ENCODE measurements around the gene RPP40. TPM values are rescaled to one million over a fixed set of nuclear protein-coding genes. Genes with fewer than 3 reads are reported as not detected.

Gene RPP40
- total and polyA plus RNA-seq, 9 of the 15 experiments (the other 6 are each of a cell fraction or from before 2014, with no cell fraction given), result 22.6 to 114 (median 39.0) TPM

DNA sequence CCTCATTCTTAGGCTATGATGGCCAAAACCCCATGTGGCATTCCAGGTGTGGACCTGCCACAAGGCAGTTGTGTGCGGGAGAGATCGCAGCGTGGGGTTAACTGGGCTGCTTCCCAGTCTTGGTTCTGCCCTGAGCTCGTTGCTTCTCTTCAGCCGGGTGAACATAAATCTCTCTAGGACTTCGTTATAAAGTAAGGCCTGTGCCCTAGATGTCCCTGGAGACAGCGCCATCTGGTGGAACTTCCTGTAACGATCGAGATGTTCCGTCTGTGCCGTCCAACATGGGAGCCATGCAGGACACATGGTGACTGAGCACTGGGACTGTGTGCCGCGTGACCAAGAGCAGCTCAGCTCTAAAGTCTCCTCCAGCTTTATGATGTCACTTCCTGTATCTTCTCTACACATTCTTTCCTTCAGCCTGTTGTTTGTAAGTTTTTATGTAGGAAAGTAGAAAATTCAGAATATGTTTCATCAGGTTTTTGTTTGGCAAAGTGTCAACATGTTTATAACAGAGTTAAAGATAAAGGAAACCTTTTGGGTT is 26.8 kb upstream of the RPP40 start (continued):
- TF ChIP-seq ADNP (tag; IDR thresholded peaks at IDR 0.05) (no peak), BCOR (IDR thresholded peaks at IDR 0.05) (no peak), ILF3 (IDR thresholded peaks at IDR 0.05; ENCODE audit: borderline replicate concordance) (no peak), ZNF507 (tag; conservative IDR thresholded peaks at IDR 0.05) (no peak), NFIC (IDR thresholded peaks at IDR 0.05) (peak; percentile 79), PRMT5 (CRISPR knock-in tag; IDR thresholded peaks at IDR 0.05) (no peak), CHCHD3 (CRISPR knock-in tag; IDR thresholded peaks at IDR 0.05) (no peak)
- TF ChIP-seq, protein P1, sequence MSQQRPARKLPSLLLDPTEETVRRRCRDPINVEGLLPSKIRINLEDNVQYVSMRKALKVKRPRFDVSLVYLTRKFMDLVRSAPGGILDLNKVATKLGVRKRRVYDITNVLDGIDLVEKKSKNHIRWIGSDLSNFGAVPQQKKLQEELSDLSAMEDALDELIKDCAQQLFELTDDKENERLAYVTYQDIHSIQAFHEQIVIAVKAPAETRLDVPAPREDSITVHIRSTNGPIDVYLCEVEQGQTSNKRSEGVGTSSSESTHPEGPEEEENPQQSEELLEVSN (IDR thresholded peaks at IDR 0.05; ENCODE audit: borderline replicate concordance in 1 of 2, extremely low read depth in 1 of 2, insufficient read depth in 1 of 2, insufficient read length in 1 of 2, low read depth in 1 of 2, low read length in 1 of 2, poor library complexity in 1 of 2, severe bottlenecking in 1 of 2), result peak; percentile 68 to 91
- TF ChIP-seq, protein P2, sequence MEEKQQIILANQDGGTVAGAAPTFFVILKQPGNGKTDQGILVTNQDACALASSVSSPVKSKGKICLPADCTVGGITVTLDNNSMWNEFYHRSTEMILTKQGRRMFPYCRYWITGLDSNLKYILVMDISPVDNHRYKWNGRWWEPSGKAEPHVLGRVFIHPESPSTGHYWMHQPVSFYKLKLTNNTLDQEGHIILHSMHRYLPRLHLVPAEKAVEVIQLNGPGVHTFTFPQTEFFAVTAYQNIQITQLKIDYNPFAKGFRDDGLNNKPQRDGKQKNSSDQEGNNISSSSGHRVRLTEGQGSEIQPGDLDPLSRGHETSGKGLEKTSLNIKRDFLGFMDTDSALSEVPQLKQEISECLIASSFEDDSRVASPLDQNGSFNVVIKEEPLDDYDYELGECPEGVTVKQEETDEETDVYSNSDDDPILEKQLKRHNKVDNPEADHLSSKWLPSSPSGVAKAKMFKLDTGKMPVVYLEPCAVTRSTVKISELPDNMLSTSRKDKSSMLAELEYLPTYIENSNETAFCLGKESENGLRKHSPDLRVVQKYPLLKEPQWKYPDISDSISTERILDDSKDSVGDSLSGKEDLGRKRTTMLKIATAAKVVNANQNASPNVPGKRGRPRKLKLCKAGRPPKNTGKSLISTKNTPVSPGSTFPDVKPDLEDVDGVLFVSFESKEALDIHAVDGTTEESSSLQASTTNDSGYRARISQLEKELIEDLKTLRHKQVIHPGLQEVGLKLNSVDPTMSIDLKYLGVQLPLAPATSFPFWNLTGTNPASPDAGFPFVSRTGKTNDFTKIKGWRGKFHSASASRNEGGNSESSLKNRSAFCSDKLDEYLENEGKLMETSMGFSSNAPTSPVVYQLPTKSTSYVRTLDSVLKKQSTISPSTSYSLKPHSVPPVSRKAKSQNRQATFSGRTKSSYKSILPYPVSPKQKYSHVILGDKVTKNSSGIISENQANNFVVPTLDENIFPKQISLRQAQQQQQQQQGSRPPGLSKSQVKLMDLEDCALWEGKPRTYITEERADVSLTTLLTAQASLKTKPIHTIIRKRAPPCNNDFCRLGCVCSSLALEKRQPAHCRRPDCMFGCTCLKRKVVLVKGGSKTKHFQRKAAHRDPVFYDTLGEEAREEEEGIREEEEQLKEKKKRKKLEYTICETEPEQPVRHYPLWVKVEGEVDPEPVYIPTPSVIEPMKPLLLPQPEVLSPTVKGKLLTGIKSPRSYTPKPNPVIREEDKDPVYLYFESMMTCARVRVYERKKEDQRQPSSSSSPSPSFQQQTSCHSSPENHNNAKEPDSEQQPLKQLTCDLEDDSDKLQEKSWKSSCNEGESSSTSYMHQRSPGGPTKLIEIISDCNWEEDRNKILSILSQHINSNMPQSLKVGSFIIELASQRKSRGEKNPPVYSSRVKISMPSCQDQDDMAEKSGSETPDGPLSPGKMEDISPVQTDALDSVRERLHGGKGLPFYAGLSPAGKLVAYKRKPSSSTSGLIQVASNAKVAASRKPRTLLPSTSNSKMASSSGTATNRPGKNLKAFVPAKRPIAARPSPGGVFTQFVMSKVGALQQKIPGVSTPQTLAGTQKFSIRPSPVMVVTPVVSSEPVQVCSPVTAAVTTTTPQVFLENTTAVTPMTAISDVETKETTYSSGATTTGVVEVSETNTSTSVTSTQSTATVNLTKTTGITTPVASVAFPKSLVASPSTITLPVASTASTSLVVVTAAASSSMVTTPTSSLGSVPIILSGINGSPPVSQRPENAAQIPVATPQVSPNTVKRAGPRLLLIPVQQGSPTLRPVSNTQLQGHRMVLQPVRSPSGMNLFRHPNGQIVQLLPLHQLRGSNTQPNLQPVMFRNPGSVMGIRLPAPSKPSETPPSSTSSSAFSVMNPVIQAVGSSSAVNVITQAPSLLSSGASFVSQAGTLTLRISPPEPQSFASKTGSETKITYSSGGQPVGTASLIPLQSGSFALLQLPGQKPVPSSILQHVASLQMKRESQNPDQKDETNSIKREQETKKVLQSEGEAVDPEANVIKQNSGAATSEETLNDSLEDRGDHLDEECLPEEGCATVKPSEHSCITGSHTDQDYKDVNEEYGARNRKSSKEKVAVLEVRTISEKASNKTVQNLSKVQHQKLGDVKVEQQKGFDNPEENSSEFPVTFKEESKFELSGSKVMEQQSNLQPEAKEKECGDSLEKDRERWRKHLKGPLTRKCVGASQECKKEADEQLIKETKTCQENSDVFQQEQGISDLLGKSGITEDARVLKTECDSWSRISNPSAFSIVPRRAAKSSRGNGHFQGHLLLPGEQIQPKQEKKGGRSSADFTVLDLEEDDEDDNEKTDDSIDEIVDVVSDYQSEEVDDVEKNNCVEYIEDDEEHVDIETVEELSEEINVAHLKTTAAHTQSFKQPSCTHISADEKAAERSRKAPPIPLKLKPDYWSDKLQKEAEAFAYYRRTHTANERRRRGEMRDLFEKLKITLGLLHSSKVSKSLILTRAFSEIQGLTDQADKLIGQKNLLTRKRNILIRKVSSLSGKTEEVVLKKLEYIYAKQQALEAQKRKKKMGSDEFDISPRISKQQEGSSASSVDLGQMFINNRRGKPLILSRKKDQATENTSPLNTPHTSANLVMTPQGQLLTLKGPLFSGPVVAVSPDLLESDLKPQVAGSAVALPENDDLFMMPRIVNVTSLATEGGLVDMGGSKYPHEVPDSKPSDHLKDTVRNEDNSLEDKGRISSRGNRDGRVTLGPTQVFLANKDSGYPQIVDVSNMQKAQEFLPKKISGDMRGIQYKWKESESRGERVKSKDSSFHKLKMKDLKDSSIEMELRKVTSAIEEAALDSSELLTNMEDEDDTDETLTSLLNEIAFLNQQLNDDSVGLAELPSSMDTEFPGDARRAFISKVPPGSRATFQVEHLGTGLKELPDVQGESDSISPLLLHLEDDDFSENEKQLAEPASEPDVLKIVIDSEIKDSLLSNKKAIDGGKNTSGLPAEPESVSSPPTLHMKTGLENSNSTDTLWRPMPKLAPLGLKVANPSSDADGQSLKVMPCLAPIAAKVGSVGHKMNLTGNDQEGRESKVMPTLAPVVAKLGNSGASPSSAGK (IDR thresholded peaks at IDR 0.05), result peak; percentile 92
- TF ChIP-seq, protein P3, sequence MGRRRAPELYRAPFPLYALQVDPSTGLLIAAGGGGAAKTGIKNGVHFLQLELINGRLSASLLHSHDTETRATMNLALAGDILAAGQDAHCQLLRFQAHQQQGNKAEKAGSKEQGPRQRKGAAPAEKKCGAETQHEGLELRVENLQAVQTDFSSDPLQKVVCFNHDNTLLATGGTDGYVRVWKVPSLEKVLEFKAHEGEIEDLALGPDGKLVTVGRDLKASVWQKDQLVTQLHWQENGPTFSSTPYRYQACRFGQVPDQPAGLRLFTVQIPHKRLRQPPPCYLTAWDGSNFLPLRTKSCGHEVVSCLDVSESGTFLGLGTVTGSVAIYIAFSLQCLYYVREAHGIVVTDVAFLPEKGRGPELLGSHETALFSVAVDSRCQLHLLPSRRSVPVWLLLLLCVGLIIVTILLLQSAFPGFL (CRISPR knock-in tag; IDR thresholded peaks at IDR 0.05), result no peak

All from K562 (cell line).